Hepatocyte (in vitro differentiated cells): ENCODE measurements around the gene PGC. TPM values are rescaled to one million over a fixed set of nuclear protein-coding genes. Genes with fewer than 3 reads are reported as not detected.

Source experiments
- DNase-seq: peaks from one replicate; pipeline ENCODE4 v3.0.0-alpha.2; 2016; ENCODE audit warnings: low spot score
- H2AFZ ChIP-seq: fragments of 200-600 bp; sonication (generic); 2 replicates; pipeline ENCODE4 v1.6.0; 2016; ENCODE audit warnings: antibody characterized with exemption, mild to moderate bottlenecking
- H3K27ac ChIP-seq: fragments of 200-600 bp; sonication (generic); 2 replicates; pipeline ENCODE4 v1.5.1; 2016; ENCODE audit warnings: mild to moderate bottlenecking
- H3K27me3 ChIP-seq: fragments of 200-600 bp; sonication (generic); 2 replicates; pipeline ENCODE4 v1.6.1; 2016
- H3K36me3 ChIP-seq: fragments of 200-600 bp; sonication (generic); replicated peaks from 2 replicates; pipeline ENCODE4 v1.5.1; 2016; ENCODE audit warnings: low read depth; ENCODE audit not compliant: insufficient read depth
- H3K4me1 ChIP-seq: fragments of 200-600 bp; sonication (generic); 2 replicates; pipeline ENCODE4 v1.5.1; 2016; ENCODE audit warnings: mild to moderate bottlenecking, moderate library complexity; ENCODE audit not compliant: insufficient read depth
- H3K4me2 ChIP-seq: fragments of 200-600 bp; sonication (generic); 2 replicates; pipeline ENCODE4 v1.6.0; 2016
- H3K4me3 ChIP-seq: fragments of 200-600 bp; sonication (generic); 2 replicates; pipeline ENCODE4 v1.5.1; 2016; ENCODE audit warnings: mild to moderate bottlenecking
- H3K79me2 ChIP-seq: fragments of 200-600 bp; sonication (generic); 2 replicates; pipeline ENCODE4 v1.6.0; 2017; ENCODE audit warnings: mild to moderate bottlenecking
- H3K9me2 ChIP-seq: fragments of 200-600 bp; sonication (generic); replicated peaks from 2 replicates; pipeline ENCODE4 v1.6.0; 2017; ENCODE audit warnings: mild to moderate bottlenecking; ENCODE audit not compliant: insufficient read depth
- H3K9me3 ChIP-seq: fragments of 200-600 bp; sonication (generic); 2 replicates; pipeline ENCODE4 v1.5.1; 2016; ENCODE audit warnings: low read depth, mild to moderate bottlenecking
- H4K20me1 ChIP-seq: fragments of 200-600 bp; sonication (generic); 2 replicates; pipeline ENCODE4 v1.6.0; 2016; ENCODE audit warnings: mild to moderate bottlenecking; ENCODE audit not compliant: insufficient read depth, poor library complexity, severe bottlenecking
- CTCF ChIP-seq: fragments of 200-600 bp; sonication (generic); IDR thresholded peaks from 2 replicates; pipeline ENCODE4 v1.5.1; 2016; ENCODE audit warnings: antibody characterized with exemption, mild to moderate bottlenecking; ENCODE audit not compliant: poor library complexity
- EZH2 ChIP-seq: fragments of 200-600 bp; sonication (generic); IDR thresholded peaks from 2 replicates; pipeline ENCODE4 v1.6.1; 2016; ENCODE audit warnings: antibody characterized with exemption, mild to moderate bottlenecking, borderline replicate concordance
- EZH2phosphoT487 ChIP-seq: fragments of 200-600 bp; sonication (generic); IDR thresholded peaks from one replicate; pipeline ENCODE4 v1.6.1; 2018; ENCODE audit warnings: antibody characterized with exemption, mild to moderate bottlenecking, low read depth, moderate library complexity; ENCODE audit not compliant: unreplicated experiment, severe bottlenecking
- WGBS: methylation state at CpG from one replicate; pipeline ENCODE4 v1.1.6; 2016; ENCODE audit warnings: low lambda C conversion rate; ENCODE audit errors: missing lambda C conversion rate; 5-methylcytosine and 5-hydroxymethylcytosine counted together
- polyA plus RNA-seq: library from polyadenylated mRNA; unstranded; fragments of >200 nt; fragmentation: Nextera tagmentation; extraction: Ambion mirVana; gene quantifications from 2 replicates; pipeline ENCODE4 v1.2.1, GENCODE V29; 2016
- total RNA-seq: library from RNA; depleted of rRNA; stranded (reverse); fragments of >200 nt; gene quantifications from 2 replicates; pipeline ENCODE4 v1.2.3, GENCODE V29; 2014

PGC gene
- total and polyA plus RNA-seq, 2 experiments from 2014 or later: 109 to 114 TPM

GRCh38 chr6:41750374-41750773, 3.2 kb upstream of the PGC start:
- Histone ChIP-seq H3K4me3 (no peak overlapping the region), H3K27me3 (no peaks in the 10 kb centered on the region), H3K79me2 (no peaks in the 10 kb centered on the region), H3K27ac (no peak overlapping the region), H3K9me2 (no peaks in the 10 kb centered on the region), H3K4me1 (peaks cover 11% of the 10 kb centered on the region), H3K9me3 (no peaks in the 10 kb centered on the region), H4K20me1 (no peaks in the 10 kb centered on the region), H2AFZ (no peak overlapping the region), H3K36me3 (no peaks in the 10 kb centered on the region), H3K4me2 (no peak overlapping the region)
- no peak for DNase-seq
- TF ChIP-seq EZH2phosphoT487: no peak
- TF ChIP-seq CTCF: no peak
- WGBS: 96% methylated on average over 3 of the region's 3 CpGs

GRCh38 chr6:41748542-41748941, 1.3 kb upstream of the PGC start:
- Histone ChIP-seq H3K4me3 (no peak overlapping the region), H3K9me3 (no peaks in the 10 kb centered on the region), H3K4me1 (peaks cover 11% of the 10 kb centered on the region), H3K4me2 (no peak overlapping the region), H4K20me1 (no peaks in the 10 kb centered on the region), H3K27me3 (no peaks in the 10 kb centered on the region), H3K27ac (no peak overlapping the region), H3K9me2 (no peaks in the 10 kb centered on the region), H2AFZ (no peak overlapping the region), H3K79me2 (no peaks in the 10 kb centered on the region), H3K36me3 (no peaks in the 10 kb centered on the region)
- 75% methylated on average over 3 of the region's 3 CpGs for WGBS
- TF ChIP-seq EZH2: no peak
- no peak for TF ChIP-seq CTCF
- TF ChIP-seq EZH2phosphoT487: no peak
- DNase-seq: no peak

- Histone ChIP-seq H3K27me3 (no peaks in the 10 kb centered on the region), H3K79me2 (no peaks in the 10 kb centered on the region), H2AFZ (no peak overlapping the region), H3K36me3 (no peaks in the 10 kb centered on the region), H3K4me1 (peaks cover 11% of the 10 kb centered on the region), H4K20me1 (no peaks in the 10 kb centered on the region), H3K9me3 (no peaks in the 10 kb centered on the region), H3K4me2 (no peak overlapping the region), H3K4me3 (no peak overlapping the region), H3K27ac (no peak overlapping the region), H3K9me2 (no peaks in the 10 kb centered on the region)
- no peak for TF ChIP-seq EZH2phosphoT487
- no peak for TF ChIP-seq EZH2
- TF ChIP-seq CTCF: no peak
- 92% methylated on average over 6 of the region's 6 CpGs for WGBS
- DNase-seq: no peak
Observed at GRCh38 chr6:41748102-41748477, 893 bp upstream of the PGC start.

- Histone ChIP-seq H3K79me2 (no peaks in the 10 kb centered on the region), H3K4me1 (peaks cover 22% of the 10 kb centered on the region), H4K20me1 (no peaks in the 10 kb centered on the region), H3K9me2 (no peaks in the 10 kb centered on the region), H3K9me3 (no peaks in the 10 kb centered on the region), H3K36me3 (no peaks in the 10 kb centered on the region), H3K27me3 (no peaks in the 10 kb centered on the region), H3K4me3 (no peak overlapping the region), H3K27ac (no peak overlapping the region), H2AFZ (no peak overlapping the region), H3K4me2 (no peak overlapping the region)
- WGBS: 89% methylated on average over 10 of the region's 10 CpGs
- DNase-seq: no peak
- TF ChIP-seq EZH2phosphoT487 (no peak), CTCF (no peak), EZH2 (no peak)
Observed at GRCh38 chr6:41746107-41746506, 1.1 kb downstream of the PGC start.
